Testis (tissue), 3 donors: ENCODE measurements around the gene NCCRP1. TPM values are rescaled to one million over a fixed set of nuclear protein-coding genes. Genes with fewer than 3 reads are reported as not detected.

Experiments used
- DNase-seq: peaks from one replicate; pipeline ENCODE4 v3.0.0-alpha.2; 2019
- H3K27ac ChIP-seq, 2 donors: fragments of 200-600 bp; sonication (generic); one replicate each; pipeline ENCODE4 v1.5.1; 2019
- H3K27me3 ChIP-seq: fragments of 200-600 bp; sonication (generic); one replicate; pipeline ENCODE4 v1.5.1; 2019
- H3K36me3 ChIP-seq: fragments of 200-600 bp; sonication (generic); one replicate; pipeline ENCODE4 v1.5.1; 2017; ENCODE audit warnings: low read depth; ENCODE audit errors: missing control alignments
- H3K4me1 ChIP-seq: fragments of 200-600 bp; sonication (generic); one replicate; pipeline ENCODE4 v1.5.1; 2019
- H3K4me3 ChIP-seq, 2 donors: fragments of 200-600 bp; sonication (generic); one replicate each; pipeline ENCODE4 v1.5.1; 2017 to 2019
- H3K9me3 ChIP-seq: fragments of 200-600 bp; sonication (generic); one replicate; pipeline ENCODE4 v1.5.1; 2017
- CTCF ChIP-seq, 3 experiments: fragments of 450-650 bp in 2 of 3; fragments of 200-600 bp in 1 of 3; sonication (generic) in 1 of 3; IDR thresholded peaks; one replicate each; pipeline ENCODE4 v1.5.1; 2016 to 2019; ENCODE audit warnings: antibody characterized with exemption in 3 of 3, mild to moderate bottlenecking in 2 of 3, moderate library complexity in 1 of 3
- POLR2A ChIP-seq: fragments of 450-650 bp; IDR thresholded peaks from one replicate; pipeline ENCODE4 v1.6.1; 2017; ENCODE audit warnings: antibody characterized with exemption, mild to moderate bottlenecking, moderate library complexity
- WGBS, 2 donors: methylation state at CpG; one replicate each; pipeline ENCODE4 v1.1.5; 2018; 5-methylcytosine and 5-hydroxymethylcytosine counted together
- intact Hi-C: fragments of 100-400 bp; cut with DNase I; formaldehyde crosslinking; loops from one replicate; pipeline ENCODE4 v1.15.1; 2023; ENCODE audit warnings: low total_unique reads
- polyA plus RNA-seq: library from polyadenylated mRNA; stranded (reverse); fragments of 350-450 nt; fragmentation: Illumina TruSeq; extraction: RNeasy Lipid Tissue Mini Kit (QIAGEN cat#74804); gene quantifications from one replicate; pipeline ENCODE4 v1.2.3, GENCODE V29; 2014; ENCODE audit warnings: low read depth, low replicate concordance; ENCODE audit not compliant: insufficient read depth
- total RNA-seq, 2 donors: library from RNA; depleted of rRNA; stranded (reverse); fragments of >200 nt; gene quantifications; one replicate each; pipeline ENCODE4 v1.2.3, GENCODE V29; 2016

Gene NCCRP1
- total and polyA plus RNA-seq, 3 donors from 2014 or later, result 0.73 to 1.3 (median 1.1) TPM

GRCh38 chr19:39181500-39182173, 15.1 kb upstream of the NCCRP1 start:
- WGBS, 2 donors, result 84 to 91% methylated on average over 13 to 21 of the region's 21 CpGs
- Histone ChIP-seq H3K36me3 (no peaks in the 10 kb centered on the region), H3K27ac (no peak overlapping the region), H3K27me3 (no peaks in the 10 kb centered on the region), H3K4me3 (no peak overlapping the region), H3K9me3 (no peaks in the 10 kb centered on the region), H3K4me1 (no peaks in the 10 kb centered on the region)
- TF ChIP-seq CTCF (IDR thresholded peaks at IDR 0.05) (no peak), POLR2A (no peak)
- DNase-seq, result no peak
- intact Hi-C loops, result no loop called here

- no peaks in the 10 kb centered on the region for H3K9me3 ChIP-seq
- no peak overlapping the region for H3K4me3 ChIP-seq
- TF ChIP-seq POLR2A, result no peak
- no peak for TF ChIP-seq CTCF (IDR thresholded peaks at IDR 0.05)
- H3K36me3 ChIP-seq, result no peaks in the 10 kb centered on the region
- no peak for DNase-seq
- no peaks in the 10 kb centered on the region for H3K4me1 ChIP-seq
- no peak overlapping the region for H3K27ac ChIP-seq
- 77 to 89% methylated on average over 4 of the region's 4 CpGs for WGBS, 2 donors
- intact Hi-C loops, result no loop called here
- no peaks in the 10 kb centered on the region for H3K27me3 ChIP-seq
Measured at GRCh38 chr19:39182174-39182505, 14.6 kb upstream of the NCCRP1 start.

- Histone ChIP-seq H3K27ac (no peak overlapping the region), H3K4me1 (no peaks in the 10 kb centered on the region), H3K27me3 (no peaks in the 10 kb centered on the region), H3K36me3 (no peaks in the 10 kb centered on the region), H3K4me3 (no peak overlapping the region), H3K9me3 (no peaks in the 10 kb centered on the region)
- TF ChIP-seq POLR2A (no peak), CTCF (IDR thresholded peaks at IDR 0.05) (no peak)
- no peak for DNase-seq
- 91% methylated on average over 8 of the region's 8 CpGs for WGBS, 2 donors
- intact Hi-C loops, result no loop called here
Measured at GRCh38 chr19:39183104-39183503, 13.7 kb upstream of the NCCRP1 start.

GRCh38 chr19:39186391-39186790, 10.4 kb upstream of the NCCRP1 start:
- Histone ChIP-seq H3K4me1 (no peaks in the 10 kb centered on the region), H3K4me3 (no peak overlapping the region), H3K9me3 (no peaks in the 10 kb centered on the region), H3K27ac (no peak overlapping the region), H3K27me3 (no peaks in the 10 kb centered on the region), H3K36me3 (no peaks in the 10 kb centered on the region)
- 87 to 95% methylated on average over 7 to 8 of the region's 8 CpGs for WGBS, 2 donors
- intact Hi-C loops, result no loop called here
- TF ChIP-seq POLR2A (no peak), CTCF (IDR thresholded peaks at IDR 0.05) (no peak)
- no peak for DNase-seq

- no peak overlapping the region for H3K4me3 ChIP-seq
- DNase-seq, result no peak
- no peaks in the 10 kb centered on the region for H3K27me3 ChIP-seq
- intact Hi-C loops, result no loop called here
- TF ChIP-seq POLR2A (no peak), CTCF (IDR thresholded peaks at IDR 0.05) (no peak)
- WGBS, 2 donors, result 61 to 69% methylated on average over 5 to 8 of the region's 8 CpGs
- H3K4me1 ChIP-seq, result no peaks in the 10 kb centered on the region
- H3K27ac ChIP-seq, result no peak overlapping the region
- no peaks in the 10 kb centered on the region for H3K9me3 ChIP-seq
- no peaks in the 10 kb centered on the region for H3K36me3 ChIP-seq
Measured at GRCh38 chr19:39187552-39187943, 9.2 kb upstream of the NCCRP1 start.
